ENCODE data around the gene VPS9D1. TPM values are rescaled to one million over a fixed set of nuclear protein-coding genes. Genes with fewer than 3 reads are reported as not detected.
"Not testable (repeated sequence)": the region's sequence is repeated elsewhere in the genome, so short reads cannot be mapped to it uniquely, and the experiment has no call there.

VPS9D1 gene
- total and polyA plus RNA-seq, 9 donors, result 0.50 to 15.5 (median 9.7) TPM

DNA sequence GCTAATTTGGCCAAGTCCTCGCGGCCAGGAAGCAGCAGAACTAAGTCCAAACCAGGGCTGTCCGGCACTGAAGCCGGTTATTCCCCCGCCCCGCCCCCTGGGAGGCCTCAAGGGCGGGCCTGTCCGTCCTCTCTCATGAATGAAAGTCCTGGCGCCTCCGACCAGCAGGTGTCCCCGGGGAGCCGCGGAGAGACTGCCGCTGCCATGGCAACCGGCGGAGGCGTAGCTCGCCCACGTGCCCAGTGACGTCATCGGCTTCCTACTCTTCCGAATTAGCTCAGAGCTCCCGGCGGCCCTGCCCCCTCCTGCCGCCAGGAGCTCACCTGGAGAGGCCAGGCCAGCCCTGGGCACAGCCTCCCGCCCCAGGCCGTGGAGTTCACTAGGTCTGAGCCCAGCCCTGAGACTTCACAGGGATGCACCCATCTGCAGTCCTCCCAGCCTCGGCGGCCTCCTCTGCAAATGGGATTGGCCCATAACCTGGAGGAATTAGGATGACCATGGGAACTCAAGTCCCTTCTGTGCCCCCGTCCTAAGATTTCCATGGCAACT is 20.5 kb downstream of the VPS9D1 start:
- peak; percentile 99 to 100 (median 100) for DNase-seq
- intact Hi-C loops (cut with DNase I), result loop anchor here in 3 of 4 donors (10.0 kb wide), 2 partner anchors 95 to 155 kb away; no protein-coding TSS in a partner anchor
- Histone ChIP-seq H3K27ac (peak overlapping the region; percentile 58 to 66), H3K4me1 (ENCODE audit: insufficient read depth) (peaks cover 11% of the 10 kb centered on the region), H3K4me3 (peak overlapping the region; percentile 55), H3K36me3 (no peaks in the 10 kb centered on the region), H3K9me3 (no peaks in the 10 kb centered on the region), H3K27me3 (no peaks in the 10 kb centered on the region)
- TF ChIP-seq, protein P1, sequence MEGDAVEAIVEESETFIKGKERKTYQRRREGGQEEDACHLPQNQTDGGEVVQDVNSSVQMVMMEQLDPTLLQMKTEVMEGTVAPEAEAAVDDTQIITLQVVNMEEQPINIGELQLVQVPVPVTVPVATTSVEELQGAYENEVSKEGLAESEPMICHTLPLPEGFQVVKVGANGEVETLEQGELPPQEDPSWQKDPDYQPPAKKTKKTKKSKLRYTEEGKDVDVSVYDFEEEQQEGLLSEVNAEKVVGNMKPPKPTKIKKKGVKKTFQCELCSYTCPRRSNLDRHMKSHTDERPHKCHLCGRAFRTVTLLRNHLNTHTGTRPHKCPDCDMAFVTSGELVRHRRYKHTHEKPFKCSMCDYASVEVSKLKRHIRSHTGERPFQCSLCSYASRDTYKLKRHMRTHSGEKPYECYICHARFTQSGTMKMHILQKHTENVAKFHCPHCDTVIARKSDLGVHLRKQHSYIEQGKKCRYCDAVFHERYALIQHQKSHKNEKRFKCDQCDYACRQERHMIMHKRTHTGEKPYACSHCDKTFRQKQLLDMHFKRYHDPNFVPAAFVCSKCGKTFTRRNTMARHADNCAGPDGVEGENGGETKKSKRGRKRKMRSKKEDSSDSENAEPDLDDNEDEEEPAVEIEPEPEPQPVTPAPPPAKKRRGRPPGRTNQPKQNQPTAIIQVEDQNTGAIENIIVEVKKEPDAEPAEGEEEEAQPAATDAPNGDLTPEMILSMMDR (IDR thresholded peaks at IDR 0.05), result peak; percentile 90 to 98 (median 91)
- TF ChIP-seq EP300 (IDR thresholded peaks at IDR 0.05) (peak; percentile 51), POLR2A (IDR thresholded peaks at IDR 0.05) (peak; percentile 49)
- 0 to 1% (median 1%) methylated on average over 23 to 30 of the region's 30 CpGs for WGBS, 3 donors

DNA sequence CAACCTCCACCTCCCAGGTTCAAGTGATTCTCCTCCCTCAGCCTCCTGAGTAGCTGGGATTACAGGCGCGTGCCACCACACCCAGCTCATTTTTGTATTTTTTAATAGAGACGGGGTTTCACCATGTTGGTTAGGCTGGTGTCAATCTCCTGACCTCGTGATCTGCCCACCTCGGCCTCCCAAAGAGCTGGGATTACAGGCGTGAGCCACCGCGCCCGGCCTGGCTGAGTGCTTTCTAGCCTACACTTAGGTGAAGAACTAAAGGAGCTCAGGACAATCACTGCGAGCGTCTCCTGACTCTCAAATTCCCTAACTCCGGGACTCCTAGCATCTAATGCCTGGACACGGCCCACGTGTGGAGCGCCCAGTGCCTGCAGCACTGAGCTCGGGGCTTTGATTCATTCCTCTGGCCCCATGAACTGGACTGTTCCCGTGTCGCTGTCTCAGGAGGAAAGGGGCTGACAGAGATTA is 21.0 kb downstream of the VPS9D1 start:
- H3K4me3 ChIP-seq, H3K27ac ChIP-seq, H3K27me3 ChIP-seq, H3K36me3 ChIP-seq, H3K9me3 ChIP-seq, DNase-seq: not testable (repeated sequence)
- intact Hi-C loops (cut with DNase I), result loop anchor here in 3 of 4 donors (10.0 kb wide), 2 partner anchors 95 to 155 kb away; no protein-coding TSS in a partner anchor
- H3K4me1 ChIP-seq (ENCODE audit: insufficient read depth), result peaks cover 11% of the 10 kb centered on the region
- 53 to 56% (median 54%) methylated on average over 18 of the region's 18 CpGs for WGBS, 3 donors

DNA sequence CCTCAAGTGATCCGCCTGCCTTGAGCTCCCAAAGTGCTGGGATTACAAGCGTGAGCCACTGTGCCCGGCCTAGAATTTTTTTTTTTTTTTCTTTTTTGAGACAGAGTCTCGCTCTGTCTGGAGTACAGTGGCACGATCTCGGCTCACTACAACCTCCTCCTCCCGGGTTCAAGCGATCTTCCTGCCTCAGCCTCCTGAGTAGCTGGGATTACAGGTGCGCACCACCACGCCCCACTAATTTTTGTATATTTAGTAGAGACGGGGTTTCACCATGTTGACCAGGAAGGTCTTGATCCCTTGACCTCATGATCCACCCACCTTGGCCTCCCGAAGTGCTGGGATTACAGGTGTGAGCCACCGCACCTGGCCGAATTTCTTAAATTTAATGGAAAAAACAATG is 22.0 kb downstream of the VPS9D1 start:
- H3K36me3 ChIP-seq; H3K27ac ChIP-seq; H3K9me3 ChIP-seq; H3K4me3 ChIP-seq; intact Hi-C loops (cut with DNase I); H3K27me3 ChIP-seq: not testable (repeated sequence)
- H3K4me1 ChIP-seq (ENCODE audit: insufficient read depth), result peaks cover 11% of the 10 kb centered on the region
- peak in 2 of 5 donors; percentile 7 to 19 for DNase-seq
- 96 to 97% (median 97%) methylated on average over 14 of the region's 14 CpGs for WGBS, 3 donors

DNA sequence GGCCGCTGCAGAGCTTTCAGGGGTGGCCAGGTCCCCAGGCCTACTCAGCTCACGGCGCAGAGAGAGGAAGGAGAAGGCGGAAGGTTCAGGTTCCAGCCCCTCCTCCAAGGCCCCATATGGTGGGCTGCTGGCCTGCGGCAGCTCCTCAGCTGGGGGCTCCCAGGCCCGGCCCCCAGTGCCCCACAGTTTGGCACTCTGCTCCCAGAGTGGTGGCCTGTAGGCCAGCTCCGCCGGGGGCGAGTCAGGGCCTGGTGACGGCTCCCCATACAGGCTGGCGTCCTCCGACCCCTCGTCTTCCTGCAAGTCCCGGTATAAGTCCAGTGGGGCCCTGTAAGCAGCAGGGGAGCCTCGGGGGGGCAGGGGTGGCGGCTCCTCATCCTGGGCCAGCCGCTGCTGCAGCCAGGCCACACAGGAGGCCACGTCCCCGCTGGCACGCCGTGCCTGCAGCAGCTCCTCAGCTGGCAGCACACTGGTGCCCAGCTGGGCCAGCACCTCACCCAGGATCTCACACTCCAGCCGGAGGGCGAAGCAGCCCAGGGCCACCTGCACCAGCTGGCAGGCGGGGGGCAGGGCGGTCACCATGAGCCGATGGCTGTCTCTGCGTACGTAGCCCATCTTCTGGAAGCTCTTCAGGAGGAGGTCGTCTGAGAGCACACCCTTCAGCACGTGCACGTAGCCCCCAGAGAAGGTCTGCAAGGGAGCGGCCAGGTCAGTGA is 22.9 kb downstream of the VPS9D1 start:
- WGBS, 3 donors, result 81 to 89% (median 84%) methylated on average over 23 to 32 of the region's 32 CpGs
- DNase-seq, result peak; percentile 15 to 52 (median 41)
- no peaks in the 10 kb centered on the region for H3K36me3 ChIP-seq
- H3K27me3 ChIP-seq, result no peaks in the 10 kb centered on the region
- peaks cover 11% of the 10 kb centered on the region for H3K4me1 ChIP-seq (ENCODE audit: insufficient read depth)
- intact Hi-C loops (cut with DNase I), result no loop called here
- no peak overlapping the region for H3K27ac ChIP-seq
- no peak overlapping the region for H3K4me3 ChIP-seq
- no peaks in the 10 kb centered on the region for H3K9me3 ChIP-seq
- TF ChIP-seq, protein P1 (IDR thresholded peaks at IDR 0.05), result no peak
- TF ChIP-seq POLR2A (IDR thresholded peaks at IDR 0.05) (no peak), EP300 (IDR thresholded peaks at IDR 0.05) (no peak)

DNA sequence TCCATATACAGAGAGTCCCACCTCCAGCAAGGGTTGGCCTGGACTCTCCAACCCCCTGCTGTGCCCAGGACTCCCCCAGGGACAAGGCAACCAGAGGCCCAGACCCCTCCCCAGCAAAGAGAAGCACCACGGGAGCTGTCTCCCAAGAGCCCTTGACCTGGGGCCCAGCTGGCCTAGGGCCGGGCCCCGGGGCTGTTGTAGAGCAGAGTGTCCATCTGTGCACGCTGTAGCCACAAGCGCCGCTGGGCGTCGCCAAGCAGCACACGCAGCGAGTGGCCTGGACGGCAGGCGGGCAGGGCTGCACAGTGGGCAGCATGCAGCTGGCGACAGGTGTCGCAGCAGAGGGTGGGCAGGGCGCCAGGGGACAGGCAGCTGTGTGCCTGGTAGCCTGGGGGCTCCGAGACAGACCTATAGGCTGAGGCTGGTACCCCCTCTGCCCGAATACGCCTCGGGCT is 23.5 kb downstream of the VPS9D1 start:
- H3K9me3 ChIP-seq, result no peaks in the 10 kb centered on the region
- peak; percentile 24 to 55 (median 47) for DNase-seq
- TF ChIP-seq, protein P1 (IDR thresholded peaks at IDR 0.05), result no peak
- TF ChIP-seq EP300 (IDR thresholded peaks at IDR 0.05) (no peak), POLR2A (IDR thresholded peaks at IDR 0.05) (no peak)
- 71 to 86% (median 72%) methylated on average over 19 of the region's 19 CpGs for WGBS, 3 donors
- H3K36me3 ChIP-seq, result no peaks in the 10 kb centered on the region
- H3K4me1 ChIP-seq (ENCODE audit: insufficient read depth), result peaks cover 11% of the 10 kb centered on the region
- no peak overlapping the region for H3K4me3 ChIP-seq
- no peaks in the 10 kb centered on the region for H3K27me3 ChIP-seq
- intact Hi-C loops (cut with DNase I), result no loop called here
- H3K27ac ChIP-seq, result no peak overlapping the region

All from ovary (tissue), 9 donors.